Right lobe of liver (tissue), 4 donors: Measurements from ENCODE around the gene S100A8.

Experiments used
- POLR2A ChIP-seq: fragments of 450-650 bp; IDR thresholded peaks from one replicate; pipeline ENCODE4 v1.6.1; 2017; ENCODE audit warnings: antibody characterized with exemption, mild to moderate bottlenecking
- TF ChIP-seq, protein P1 (sequence below), 4 donors: fragments of 200-600 bp in 3 of 4; fragments of 450-650 bp in 1 of 4; IDR thresholded peaks; one replicate each; pipeline versions ENCODE4 v1.5.1 to v1.8.0; 2016 to 2022; ENCODE audit warnings: antibody characterized with exemption in 4 of 4, mild to moderate bottlenecking in 2 of 4
- donor health status: DM: no; HTN: no; CAD: no.
- donor health status: DM: no; HTN: no; CAD: no.
- donor health status: DM: no; HTN: yes; CAD: no.

DNA sequence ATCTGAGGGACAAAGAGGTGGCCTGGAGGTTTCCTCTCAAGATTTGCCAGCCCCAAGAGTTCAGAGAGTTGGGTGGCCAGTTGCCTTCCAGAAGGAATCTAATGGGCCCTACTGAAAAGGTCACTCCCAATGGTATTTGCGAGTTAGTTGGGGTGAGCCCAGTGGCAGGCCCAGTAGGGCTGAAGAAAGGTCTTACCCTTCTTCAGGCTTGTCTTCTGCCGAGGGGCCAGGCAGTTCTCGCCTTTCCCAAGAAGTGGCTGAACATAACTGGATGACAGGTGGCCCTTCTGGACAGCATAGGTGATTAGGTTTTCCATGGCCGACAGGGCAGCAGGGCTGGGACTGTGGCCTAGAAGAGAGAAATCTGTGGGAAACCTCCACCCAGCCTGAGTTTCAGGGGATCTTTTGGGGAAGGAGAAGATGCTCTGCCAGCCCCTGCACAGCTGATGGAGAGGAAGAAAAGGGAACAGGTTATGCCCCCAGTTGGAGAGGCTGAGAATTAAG is 49.4 kb downstream of the S100A8 start:
- TF ChIP-seq, protein P1, sequence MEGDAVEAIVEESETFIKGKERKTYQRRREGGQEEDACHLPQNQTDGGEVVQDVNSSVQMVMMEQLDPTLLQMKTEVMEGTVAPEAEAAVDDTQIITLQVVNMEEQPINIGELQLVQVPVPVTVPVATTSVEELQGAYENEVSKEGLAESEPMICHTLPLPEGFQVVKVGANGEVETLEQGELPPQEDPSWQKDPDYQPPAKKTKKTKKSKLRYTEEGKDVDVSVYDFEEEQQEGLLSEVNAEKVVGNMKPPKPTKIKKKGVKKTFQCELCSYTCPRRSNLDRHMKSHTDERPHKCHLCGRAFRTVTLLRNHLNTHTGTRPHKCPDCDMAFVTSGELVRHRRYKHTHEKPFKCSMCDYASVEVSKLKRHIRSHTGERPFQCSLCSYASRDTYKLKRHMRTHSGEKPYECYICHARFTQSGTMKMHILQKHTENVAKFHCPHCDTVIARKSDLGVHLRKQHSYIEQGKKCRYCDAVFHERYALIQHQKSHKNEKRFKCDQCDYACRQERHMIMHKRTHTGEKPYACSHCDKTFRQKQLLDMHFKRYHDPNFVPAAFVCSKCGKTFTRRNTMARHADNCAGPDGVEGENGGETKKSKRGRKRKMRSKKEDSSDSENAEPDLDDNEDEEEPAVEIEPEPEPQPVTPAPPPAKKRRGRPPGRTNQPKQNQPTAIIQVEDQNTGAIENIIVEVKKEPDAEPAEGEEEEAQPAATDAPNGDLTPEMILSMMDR (IDR thresholded peaks at IDR 0.05), result no peak
- no peak for TF ChIP-seq POLR2A
